Measurements from ENCODE around the gene PRDX2. TPM values are rescaled to one million over a fixed set of nuclear protein-coding genes. Genes with fewer than 3 reads are reported as not detected.

The PRDX2 gene
- polyA plus RNA-seq, 3 donors: 40.0 to 71.5 (median 46.7) TPM

- Histone ChIP-seq H4K20me1 (ENCODE audit: insufficient read depth, low read length) (no peaks in the 10 kb centered on the region), H3K9ac (ENCODE audit: insufficient read depth, low read length, poor library complexity, severe bottlenecking) (no peak overlapping the region), H2AFZ (ENCODE audit: insufficient read depth, low read depth, low read length, poor library complexity, severe bottlenecking) (peak overlapping the region; percentile 70), H3K79me2 (ENCODE audit: insufficient read depth, low read length) (no peaks in the 10 kb centered on the region), H3K4me2 (replicated peaks; ENCODE audit: extremely low read depth, low read length, poor library complexity, severe bottlenecking) (peak overlapping the region; percentile 55), H3K36me3 (replicated peaks in 1 of 2; ENCODE audit: control insufficient read depth in 1 of 2, insufficient read depth in 2 of 2, low read length in 2 of 2) (no peaks in the 10 kb centered on the region), H3K27ac (ENCODE audit: low read depth in 1 of 2, low read length in 2 of 2) (no peak overlapping the region), H3K9me3 (replicated peaks in 1 of 2; ENCODE audit: control insufficient read depth in 1 of 2, insufficient read depth in 1 of 2, low read length in 2 of 2) (no peaks in the 10 kb centered on the region), H3K4me3 (replicated peaks in 1 of 3; ENCODE audit: low read depth in 2 of 3, low read length in 3 of 3) (peak overlapping the region in 1 of 3 experiments; percentile 46), H3K4me1 (ENCODE audit: control insufficient read depth in 1 of 2, insufficient read depth in 2 of 2, low read length in 2 of 2) (peaks cover 4 to 8% of the 10 kb centered on the region in 2 donors), H3K27me3 (ENCODE audit: control insufficient read depth in 2 of 2, insufficient read depth in 2 of 2, low read length in 2 of 2) (peaks cover 0 to 8% of the 10 kb centered on the region in 2 donors)
- 10% methylated on average over 54 of the region's 60 CpGs for WGBS (ENCODE audit: insufficient coverage)
- Mint-ChIP-seq H3K4me1 (peaks cover 12% of the 10 kb centered on the region), H3K27ac (no peak overlapping the region), H3K4me3 (peak overlapping the region; percentile 43 to 78), H3K27me3 (ENCODE audit: low read depth in 3 of 3) (peaks cover 10 to 21% (median 16%) of the 10 kb centered on the region in 3 donors), H3K9me3 (peaks cover 0 to 2% (median 0%) of the 10 kb centered on the region in 7 donors), H3K36me3 (peaks cover 7 to 10% of the 10 kb centered on the region in 2 donors)
- peak; percentile 54 to 72 (median 65) for DNase-seq
- TF ChIP-seq CTCF (IDR thresholded peaks at IDR 0.05): peak; percentile 99
- intact Hi-C loops (cut with micrococcal nuclease): loop anchor here in 1 of 2 donors (2.0 kb wide), 2 partner anchors 41 to 193 kb away; no protein-coding TSS in a partner anchor
Observed at GRCh38 chr19:12757544-12758274, 43.9 kb downstream of the PRDX2 start.

- Histone ChIP-seq H3K9ac (ENCODE audit: insufficient read depth, low read length, poor library complexity, severe bottlenecking) (no peak overlapping the region), H3K4me1 (ENCODE audit: control insufficient read depth in 1 of 2, insufficient read depth in 2 of 2, low read length in 2 of 2) (peaks cover 4 to 8% of the 10 kb centered on the region in 2 donors), H4K20me1 (ENCODE audit: insufficient read depth, low read length) (no peaks in the 10 kb centered on the region), H3K79me2 (ENCODE audit: insufficient read depth, low read length) (no peaks in the 10 kb centered on the region), H3K9me3 (replicated peaks in 1 of 2; ENCODE audit: control insufficient read depth in 1 of 2, insufficient read depth in 1 of 2, low read length in 2 of 2) (no peaks in the 10 kb centered on the region), H3K36me3 (replicated peaks in 1 of 2; ENCODE audit: control insufficient read depth in 1 of 2, insufficient read depth in 2 of 2, low read length in 2 of 2) (no peaks in the 10 kb centered on the region), H2AFZ (ENCODE audit: insufficient read depth, low read depth, low read length, poor library complexity, severe bottlenecking) (no peak overlapping the region), H3K4me2 (replicated peaks; ENCODE audit: extremely low read depth, low read length, poor library complexity, severe bottlenecking) (no peak overlapping the region), H3K4me3 (replicated peaks in 1 of 3; ENCODE audit: low read depth in 2 of 3, low read length in 3 of 3) (no peak overlapping the region), H3K27me3 (ENCODE audit: control insufficient read depth in 2 of 2, insufficient read depth in 2 of 2, low read length in 2 of 2) (peaks cover 0 to 10% of the 10 kb centered on the region in 2 donors), H3K27ac (ENCODE audit: low read depth in 1 of 2, low read length in 2 of 2) (no peak overlapping the region)
- TF ChIP-seq CTCF (IDR thresholded peaks at IDR 0.05): no peak
- Mint-ChIP-seq H3K27me3 (ENCODE audit: low read depth in 3 of 3) (peaks cover 14 to 31% (median 21%) of the 10 kb centered on the region in 3 donors), H3K4me1 (peaks cover 12% of the 10 kb centered on the region), H3K9me3 (peaks cover 0 to 2% (median 0%) of the 10 kb centered on the region in 7 donors), H3K36me3 (no peaks in the 10 kb centered on the region), H3K4me3 (no peak overlapping the region), H3K27ac (no peak overlapping the region)
- WGBS (ENCODE audit: insufficient coverage): 92% methylated on average over 17 of the region's 19 CpGs
- DNase-seq: no peak
- intact Hi-C loops (cut with micrococcal nuclease): loop anchor here in 1 of 2 donors (2.0 kb wide), 2 partner anchors 40 to 192 kb away; no protein-coding TSS in a partner anchor
Observed at GRCh38 chr19:12756150-12756883, 45.3 kb downstream of the PRDX2 start.

All from CD14-positive monocyte (primary cell).